GM21576 (cell line): Measurements from ENCODE around the gene DUSP22.
"Not testable (repeated sequence)": the region's sequence is repeated elsewhere in the genome, so short reads cannot be mapped to it uniquely, and the experiment has no call there.

Source experiments
- ATAC-seq: cut with Tn5 transposase; IDR thresholded peaks from one replicate; pipeline ENCODE4 v1.9.1; 2021; ENCODE audit warnings: mild to moderate bottlenecking, moderate library complexity; ENCODE audit not compliant: unreplicated experiment

DUSP22 gene

DNA sequence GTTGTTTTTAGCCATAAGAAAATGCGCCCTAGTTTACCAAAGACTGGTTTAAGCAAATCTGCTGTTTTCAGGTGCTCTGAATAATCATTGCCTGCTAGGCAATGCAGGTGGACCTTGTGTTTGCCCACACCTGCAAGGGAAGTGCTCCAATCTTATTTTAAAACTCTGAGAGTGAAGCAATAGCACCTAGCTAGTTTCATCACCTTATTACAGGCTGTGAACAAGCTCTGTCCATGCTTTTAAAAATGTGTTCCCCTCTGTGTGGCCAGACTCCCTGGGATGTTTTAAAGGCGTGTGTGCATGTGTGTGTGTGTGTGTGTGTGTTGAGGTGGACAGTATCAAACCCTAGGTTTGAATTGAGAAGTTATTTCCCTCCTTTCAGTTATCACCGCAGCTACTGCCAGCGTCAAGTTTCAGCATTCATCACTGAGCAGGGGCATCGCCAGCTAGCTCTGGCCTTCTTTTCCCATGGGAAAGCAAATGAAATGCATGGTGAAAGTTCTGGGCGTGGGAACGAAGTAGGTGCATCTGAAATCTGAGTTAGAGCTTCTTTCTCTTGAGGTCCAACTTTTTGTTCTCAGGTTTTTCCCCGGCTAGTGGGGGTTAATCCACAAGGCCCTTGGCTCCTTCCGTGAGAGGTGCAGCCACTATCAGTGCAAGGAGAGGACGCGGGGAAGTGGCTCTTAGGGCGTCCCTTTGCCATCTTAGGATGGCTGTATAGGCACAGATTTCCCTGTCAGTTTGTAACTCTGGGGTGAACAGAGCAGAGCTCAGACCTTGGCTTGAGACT is 30.8 kb downstream of the DUSP22 start:
- ATAC-seq, result no peak

DNA sequence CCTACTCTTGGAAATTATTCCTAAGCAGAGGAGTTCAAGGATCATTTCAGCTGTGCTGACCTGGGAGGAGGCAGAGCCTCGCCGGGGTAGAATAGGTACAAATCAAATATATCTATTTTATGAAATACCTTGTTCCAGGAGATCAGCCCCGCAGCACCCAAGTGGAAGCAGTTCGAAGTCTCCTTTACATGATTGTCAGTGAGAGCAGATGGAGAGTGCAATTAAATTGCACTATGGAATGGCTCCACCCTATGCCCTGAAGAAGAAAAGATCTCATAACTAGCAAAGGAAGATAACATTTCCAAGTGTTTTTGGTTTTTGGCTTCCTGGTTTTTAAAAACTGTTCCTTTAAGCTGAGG is 31.4 kb downstream of the DUSP22 start:
- ATAC-seq, result no peak

DNA sequence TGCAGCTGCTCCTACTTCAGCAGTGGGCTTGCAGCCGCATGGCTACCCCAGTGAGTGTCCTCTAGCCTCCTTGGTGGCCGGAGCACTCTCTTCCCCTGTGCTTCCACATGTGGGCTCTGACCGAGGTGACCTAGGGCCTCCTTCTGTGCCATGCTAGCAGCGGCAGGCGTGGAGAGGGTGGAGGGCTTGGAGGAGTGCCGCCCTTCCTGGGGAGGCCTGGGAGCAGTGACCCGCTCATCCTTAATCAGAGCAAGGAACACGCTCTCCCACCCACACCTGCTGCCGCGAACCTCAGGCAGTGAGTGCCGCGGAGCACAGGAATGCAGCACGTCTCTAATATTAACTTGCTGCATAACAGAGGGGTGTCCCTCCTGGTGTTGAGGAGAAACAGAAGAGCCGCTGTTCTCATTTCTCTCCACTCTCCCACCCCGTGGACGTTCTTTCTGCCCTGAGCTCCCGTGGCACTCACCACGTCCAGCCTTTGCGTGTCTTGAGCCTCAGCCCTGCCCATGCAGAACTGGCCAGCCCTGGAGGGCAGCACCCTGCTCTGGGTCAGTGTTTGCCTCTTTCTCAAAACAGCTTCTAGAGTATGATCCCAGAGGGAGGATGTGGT is 31.9 kb downstream of the DUSP22 start:
- no peak for ATAC-seq

DNA sequence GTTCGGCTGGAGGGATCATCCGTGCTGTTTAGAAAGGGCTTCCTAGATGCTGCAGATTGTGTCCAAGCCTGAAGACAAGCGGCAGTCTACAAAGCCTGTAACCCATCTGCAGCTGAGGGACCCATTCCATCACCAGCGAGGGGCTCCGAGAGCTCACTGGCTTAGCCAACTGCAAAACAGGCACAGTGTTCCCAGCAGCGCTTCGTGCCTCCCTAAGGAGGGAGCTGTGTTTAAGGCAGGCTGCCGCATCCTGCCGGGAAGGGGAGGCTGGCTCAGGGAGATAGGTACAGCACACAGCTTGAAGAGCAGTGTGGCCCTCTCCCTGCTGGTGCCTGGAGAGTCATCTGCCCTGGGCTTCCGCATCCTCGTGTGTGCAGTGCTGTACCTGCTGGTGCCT is 32.4 kb downstream of the DUSP22 start:
- no peak for ATAC-seq

DNA sequence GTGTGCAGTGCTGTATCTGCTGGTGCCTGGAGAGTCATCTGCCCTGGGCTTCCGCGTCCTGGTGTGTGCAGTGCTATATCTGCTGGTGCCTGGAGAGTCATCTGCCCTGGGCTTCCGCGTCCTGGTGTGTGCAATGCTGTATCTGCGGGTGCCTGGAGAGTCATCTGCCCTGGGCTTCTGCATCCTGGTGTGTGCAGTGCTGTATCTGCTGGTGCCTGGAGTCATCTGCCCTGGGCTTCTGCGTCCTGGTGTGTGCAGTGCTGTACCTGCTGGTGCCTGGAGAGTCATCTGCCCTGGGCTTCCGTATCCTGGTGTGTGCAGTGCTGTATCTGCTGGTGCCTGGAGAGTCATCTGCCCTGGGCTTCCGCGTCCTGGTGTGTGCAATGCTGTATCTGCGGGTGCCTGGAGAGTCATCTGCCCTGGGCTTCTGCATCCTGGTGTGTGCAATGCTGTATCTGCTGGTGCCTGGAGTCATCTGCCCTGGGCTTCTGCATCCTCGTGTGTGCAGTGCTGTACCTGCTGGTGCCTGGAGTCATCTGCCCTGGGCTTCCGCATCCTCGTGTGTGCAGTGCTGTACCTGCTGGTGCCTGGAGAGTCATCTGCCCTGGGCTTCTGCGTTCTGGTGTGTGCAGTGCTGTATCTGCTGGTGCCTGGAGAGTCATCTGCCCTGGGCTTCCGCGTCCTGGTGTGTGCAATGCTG is 33.0 kb downstream of the DUSP22 start:
- ATAC-seq, result not testable (repeated sequence)

DNA sequence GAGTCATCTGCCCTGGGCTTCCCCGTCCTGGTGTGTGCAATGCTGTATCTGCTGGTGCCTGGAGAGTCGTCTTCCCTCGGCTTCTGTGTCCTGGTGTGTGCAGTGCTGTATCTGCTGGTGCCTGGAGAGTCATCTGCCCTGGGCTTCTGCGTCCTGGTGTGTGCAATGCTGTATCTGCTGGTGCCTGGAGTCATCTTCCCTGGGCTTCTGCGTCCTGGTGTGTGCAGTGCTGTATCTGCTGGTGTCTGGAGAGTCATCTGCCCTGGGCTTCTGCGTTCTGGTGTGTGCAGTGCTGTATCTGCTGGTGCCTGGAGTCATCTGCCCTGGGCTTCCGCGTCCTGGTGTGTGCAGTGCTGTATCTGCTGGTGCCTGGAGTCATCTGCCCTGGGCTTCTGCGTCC is 33.8 kb downstream of the DUSP22 start:
- not testable (repeated sequence) for ATAC-seq

DNA sequence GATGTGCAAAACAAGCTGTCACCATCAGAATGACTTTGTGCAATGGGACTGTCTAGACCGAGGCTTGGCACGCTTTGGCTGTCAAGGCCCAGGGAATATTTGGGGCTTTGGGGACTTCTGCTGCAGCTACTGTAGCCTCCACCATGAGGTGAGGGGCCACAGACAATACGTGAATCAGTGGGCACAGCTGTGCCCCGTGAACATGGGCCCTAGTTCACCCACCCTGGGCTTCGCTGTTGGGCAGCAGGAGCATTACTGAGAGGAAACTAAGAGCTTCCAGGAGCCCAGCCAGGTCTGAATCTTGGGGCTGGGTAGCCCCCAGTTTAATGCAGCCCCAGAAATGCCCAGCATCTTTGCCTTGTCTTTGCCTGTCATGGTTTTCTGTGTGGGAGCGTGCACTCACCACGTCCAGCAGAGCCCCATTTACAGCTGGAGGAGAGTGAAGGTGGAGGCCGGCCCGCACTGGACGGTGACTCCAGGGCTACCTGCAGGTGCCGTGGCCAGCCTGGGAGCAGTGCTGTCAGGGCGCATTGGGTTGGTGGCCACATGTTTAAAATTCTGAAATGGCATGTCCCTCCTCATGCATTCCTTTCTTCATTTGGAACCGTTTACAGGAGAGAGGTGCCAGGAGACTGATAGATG is 34.7 kb downstream of the DUSP22 start:
- no peak for ATAC-seq

DNA sequence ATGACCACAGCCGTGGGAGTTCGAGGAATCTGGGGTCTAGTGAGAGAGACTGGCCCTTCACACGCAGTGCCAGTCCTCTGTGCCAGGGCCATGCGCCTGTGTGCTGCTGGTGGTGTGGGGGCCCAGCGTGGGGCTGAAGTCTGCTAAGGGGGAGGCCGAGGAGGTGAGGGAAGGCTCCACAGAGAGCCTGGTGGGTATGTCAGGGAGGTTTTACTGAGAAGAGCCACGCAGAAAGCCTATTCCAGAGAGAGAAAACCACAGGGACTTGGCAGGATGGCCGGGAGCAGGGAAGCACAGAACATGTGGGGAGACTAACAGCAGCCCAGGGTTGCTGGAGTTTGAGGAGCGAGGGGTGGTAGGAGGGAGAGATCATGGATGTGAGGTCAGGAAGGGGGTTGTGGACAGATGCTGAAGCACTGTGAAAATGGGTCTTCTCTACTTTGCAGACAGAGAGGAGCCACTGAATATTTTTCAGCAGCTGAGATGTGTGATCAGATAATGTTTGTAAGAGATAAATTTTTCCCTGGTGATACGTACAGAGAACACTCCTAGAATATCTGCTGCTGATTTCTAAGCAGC is 35.3 kb downstream of the DUSP22 start:
- no peak for ATAC-seq

DNA sequence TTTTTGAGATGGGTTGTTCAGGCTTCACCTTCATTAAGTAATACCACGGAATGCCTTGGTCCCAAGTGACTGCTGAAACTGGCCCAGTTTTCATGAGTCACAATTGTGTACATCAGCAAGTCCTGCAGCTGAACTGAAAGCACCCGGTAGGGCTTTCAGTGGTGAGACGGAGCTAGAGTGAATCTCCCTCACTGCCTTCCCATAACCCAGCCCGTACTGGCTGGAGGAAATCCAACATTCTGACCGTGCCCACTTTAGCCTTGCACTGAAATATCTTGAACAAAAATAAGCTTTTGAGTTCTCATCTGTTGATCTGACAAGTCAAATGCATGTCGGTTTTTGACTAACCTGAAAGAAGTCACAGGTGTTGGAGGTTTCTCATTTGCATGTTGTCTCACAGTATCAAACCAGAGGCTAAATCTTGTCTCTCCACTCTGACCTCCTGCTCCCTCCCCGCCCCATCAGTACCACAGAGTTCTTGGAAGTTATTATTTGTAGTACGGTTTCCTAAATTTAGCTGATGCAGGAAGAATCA is 35.9 kb downstream of the DUSP22 start:
- ATAC-seq, result peak; percentile 69

DNA sequence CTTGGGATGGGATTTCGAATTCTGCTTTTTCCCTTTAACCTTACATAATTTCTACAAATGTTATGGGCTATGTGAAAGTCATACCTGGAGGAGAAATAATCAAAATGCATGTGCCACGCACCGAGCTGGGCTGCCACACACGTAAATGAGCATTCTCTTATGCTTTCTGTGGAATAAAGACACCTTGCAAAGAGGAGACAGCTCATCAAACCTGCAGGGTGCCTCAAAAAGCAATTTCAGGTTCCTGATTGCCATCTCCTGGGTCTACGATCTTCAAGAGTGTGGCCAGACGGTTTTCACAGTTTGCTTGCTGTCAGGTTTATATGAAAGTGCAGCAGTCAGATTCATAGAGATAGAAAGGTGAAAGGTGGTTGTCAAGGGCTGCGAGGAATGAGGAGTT is 36.6 kb downstream of the DUSP22 start:
- ATAC-seq, result no peak

DNA sequence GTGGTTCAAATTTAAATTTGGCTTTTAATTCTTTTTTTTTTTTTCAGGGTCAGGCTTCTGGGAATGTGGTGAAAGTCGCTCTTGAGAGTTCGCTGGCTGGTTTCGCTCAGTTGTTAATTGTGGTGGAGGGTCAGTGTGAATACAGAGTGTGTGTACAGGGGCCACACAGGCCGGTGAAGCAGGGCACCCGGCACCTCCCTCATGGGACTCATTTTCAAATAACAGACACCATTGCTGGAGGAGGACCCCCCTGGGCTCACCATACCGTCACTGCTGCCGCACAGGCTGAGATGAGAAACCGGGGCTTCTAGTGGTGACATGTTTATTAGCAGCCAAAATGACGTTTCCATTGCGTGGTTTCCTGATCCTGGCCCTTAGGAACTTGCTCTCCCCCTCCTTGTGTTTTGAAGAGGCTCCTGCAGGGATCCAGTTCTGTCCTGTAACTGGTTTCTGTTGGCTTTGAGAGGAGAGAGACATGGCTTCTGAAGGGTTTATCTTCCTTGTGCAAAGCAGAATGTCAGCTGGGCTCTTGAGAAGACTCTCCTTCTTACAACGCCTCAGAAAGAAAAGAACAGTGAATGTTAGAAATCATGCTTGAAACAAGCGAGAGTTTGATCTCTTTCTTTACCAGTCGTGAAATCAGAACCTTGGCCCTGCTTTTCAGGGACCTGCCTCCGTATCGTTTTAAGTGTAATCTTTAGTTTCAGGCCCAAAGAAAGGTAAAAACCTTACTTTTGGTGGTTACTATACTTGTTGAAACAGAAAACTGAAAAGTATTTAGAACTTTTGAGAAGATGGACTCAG is 37.8 kb downstream of the DUSP22 start:
- ATAC-seq, result no peak

DNA sequence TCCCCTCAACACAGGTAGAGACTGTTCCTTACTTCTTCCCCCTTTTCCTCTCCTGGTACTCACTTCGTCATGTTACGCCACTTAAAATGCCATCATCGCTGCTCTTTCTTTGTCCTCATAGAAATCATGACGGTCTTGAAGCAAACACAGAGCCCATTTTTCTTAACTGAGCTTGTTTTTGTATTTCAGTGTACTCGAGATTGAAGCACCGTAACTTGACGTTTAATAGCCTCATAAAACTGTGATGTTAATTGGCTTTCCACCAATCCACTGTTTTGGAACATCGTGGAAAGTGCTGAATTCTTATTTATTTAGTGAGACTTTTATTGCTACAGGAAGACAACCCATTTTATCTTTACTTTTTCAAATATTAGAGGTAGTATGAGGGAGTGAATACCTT is 38.7 kb downstream of the DUSP22 start:
- ATAC-seq, result no peak

DNA sequence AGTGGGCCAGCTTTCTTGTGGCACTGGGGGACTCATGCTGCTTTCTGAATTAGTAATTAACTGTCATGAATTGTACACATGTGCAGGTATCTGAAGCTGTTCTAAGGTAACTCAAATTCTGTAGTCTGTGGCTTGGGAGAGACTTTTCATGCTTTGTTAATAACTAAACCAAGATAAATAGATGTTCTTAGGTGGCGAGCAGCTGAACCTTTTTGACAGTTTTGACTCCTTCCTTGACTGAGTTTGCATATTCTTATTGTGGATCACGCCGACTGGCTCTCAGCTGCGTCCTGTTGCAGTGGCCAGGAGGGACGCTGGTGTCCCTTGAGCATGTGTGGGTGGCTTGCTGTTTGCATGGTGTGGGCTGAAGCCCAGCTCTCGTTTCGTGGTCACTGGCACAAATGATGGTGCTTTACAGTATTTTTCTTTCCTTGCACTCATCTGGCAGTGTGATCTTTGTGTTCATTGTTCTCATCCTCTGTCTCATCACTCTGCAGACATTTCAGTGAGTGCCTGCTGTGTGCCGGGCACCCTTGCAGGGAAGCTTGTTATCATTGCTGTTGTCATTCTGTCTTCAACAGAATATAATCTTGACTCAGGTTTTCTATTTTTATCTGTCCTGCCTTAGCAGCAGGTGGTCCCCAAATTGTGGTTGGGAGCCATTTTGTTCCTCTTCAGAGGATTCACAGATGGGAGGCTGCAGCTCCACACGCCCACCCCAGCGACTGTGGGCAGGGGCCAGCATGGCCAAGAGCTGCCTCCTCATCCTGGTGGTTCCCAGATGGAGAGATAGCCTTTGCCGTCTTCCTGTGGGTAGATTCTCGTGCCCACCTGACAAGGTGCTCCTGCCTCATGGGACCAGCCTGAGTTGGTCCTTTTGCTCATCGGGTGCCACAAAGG is 39.6 kb downstream of the DUSP22 start:
- ATAC-seq, result peak; percentile 32

DNA sequence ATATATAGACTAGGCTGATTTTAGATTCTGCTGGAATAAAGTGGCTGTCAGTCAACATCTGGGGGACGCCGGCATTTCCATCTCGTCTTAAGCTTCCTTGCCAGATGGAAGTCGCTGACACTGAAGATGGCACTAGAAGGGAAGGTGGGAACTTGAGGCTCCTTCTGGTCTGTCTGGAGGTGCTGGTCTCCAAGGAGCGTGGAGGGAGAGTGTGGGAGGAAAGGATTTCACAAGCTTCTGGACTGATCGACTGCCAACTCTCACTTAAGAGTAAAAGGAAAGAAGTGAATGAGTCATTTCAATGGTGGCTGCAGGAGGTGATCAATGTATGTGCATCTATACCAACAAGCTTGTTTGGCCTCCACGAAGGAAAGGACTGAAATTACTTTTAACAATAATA is 40.4 kb downstream of the DUSP22 start:
- ATAC-seq, result no peak

DNA sequence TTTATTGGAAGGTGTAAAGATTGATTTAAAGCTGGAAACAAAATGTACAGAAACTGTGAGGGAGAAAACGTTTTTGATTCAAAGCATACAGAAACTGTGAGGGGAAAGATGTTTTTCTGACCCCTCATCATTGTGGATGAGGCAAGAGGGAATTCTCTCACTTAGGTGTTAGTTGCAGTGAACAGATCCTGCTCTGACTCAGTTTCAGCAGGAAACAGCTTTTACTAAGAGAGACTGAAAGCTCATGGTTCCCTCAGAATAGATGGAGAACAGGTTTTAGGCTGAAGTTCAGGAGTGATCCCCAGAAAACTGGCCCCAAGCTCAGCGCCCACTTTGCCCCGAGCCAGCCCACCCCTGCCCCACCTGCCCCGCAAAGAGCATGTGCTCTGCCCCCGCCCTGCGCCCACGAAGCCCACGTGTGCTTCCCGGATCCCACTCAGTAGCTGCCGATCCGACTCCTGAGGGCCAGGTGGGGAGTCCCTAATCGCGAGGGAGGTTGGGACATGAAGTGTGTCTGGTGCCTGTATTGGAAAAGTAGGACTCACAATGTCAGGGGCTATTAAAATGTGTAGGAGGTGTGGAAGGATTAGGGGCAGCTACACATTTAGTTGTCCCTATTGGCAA is 41.2 kb downstream of the DUSP22 start:
- no peak for ATAC-seq

DNA sequence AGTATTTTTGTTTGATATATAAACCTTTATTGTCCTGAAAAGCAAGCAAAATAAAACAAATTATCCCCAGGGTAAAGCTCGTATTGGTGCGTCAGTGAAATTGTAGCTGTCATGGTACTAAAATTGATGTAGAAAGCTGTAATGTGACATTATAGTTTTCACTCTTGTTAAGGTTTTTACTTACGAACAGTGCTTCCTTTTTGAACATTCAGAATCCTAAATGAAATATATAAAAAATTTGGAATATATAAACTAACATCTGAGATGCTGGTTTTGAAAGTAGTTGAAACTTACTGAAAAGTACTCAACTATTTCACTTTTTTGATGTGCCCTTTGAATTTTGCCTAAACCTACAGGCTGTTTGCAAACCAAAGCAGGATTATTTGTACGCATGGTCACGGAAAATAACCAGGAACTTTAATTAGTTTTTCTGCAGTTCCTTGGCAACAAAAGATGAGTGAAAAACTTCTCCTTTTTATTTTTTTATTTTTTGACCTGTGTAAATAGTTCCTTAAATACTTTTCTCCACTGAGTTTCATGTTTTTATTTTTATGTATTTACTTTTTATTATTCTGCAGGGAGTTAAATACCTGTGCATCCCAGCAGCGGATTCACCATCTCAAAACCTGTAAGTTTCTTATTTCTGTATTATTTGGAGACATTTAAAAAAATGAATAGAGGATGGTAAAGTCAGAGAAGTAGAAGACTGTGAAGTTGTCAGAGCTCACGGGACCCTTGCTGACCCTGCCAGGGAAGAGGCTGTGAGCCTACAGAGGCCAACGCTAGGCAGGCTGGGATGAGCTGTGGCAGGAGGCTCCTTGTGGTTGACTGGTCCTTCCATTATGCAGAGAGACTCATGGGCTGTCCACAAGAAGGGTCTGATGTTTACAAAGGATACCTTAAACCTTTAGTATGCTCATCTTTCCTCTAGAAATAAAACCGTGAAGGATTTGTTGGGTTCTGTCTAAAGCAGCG is 42.5 kb downstream of the DUSP22 start:
- ATAC-seq, result no peak

DNA sequence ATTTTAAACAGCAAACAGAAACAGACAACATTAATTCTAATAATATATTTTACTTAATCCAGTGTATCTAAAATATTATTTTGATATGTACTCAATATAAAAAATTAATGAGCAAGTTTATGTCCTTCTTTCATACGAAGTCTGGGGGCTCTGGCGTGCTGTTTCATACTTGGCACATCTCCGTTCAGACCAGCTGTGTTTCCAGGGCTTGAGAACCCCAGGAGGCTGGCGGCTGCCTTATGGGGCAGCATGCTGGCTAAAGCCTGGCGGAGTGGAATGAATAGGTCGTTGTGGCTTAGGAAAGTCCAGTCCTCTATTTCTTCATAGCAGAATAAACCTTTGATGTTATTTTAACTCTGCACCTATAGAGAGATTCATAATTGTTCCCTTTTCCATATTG is 43.3 kb downstream of the DUSP22 start:
- ATAC-seq, result no peak
